Stimulated activated CD4-positive, alpha-beta T cell treated with anti-CD3 and anti-CD28 coated beads, TNF-alpha, amount 100 ng/mL, for 1 hour (primary cell): Measurements from ENCODE around the gene SUSD1.

Source experiments
- DNase-seq, 3 donors: peaks; one replicate each; pipeline ENCODE4 v3.0.0-alpha.2; 2020; ENCODE audit warnings: low read depth in 3 of 3, low spot score in 1 of 3

Gene SUSD1

GRCh38 chr9:112072721-112073638 is 102.1 kb downstream of the SUSD1 start:
- no peak for DNase-seq

GRCh38 chr9:112069318-112070169 is 105.6 kb downstream of the SUSD1 start:
- DNase-seq, result no peak

- DNase-seq, result no peak
Measured at GRCh38 chr9:112065806-112066606, 109.1 kb downstream of the SUSD1 start.

- no peak for DNase-seq
Measured at GRCh38 chr9:112064871-112065270, 110.2 kb downstream of the SUSD1 start.

GRCh38 chr9:112063586-112063985 is 111.5 kb downstream of the SUSD1 start:
- no peak for DNase-seq

GRCh38 chr9:112063151-112063550 is 111.9 kb downstream of the SUSD1 start:
- DNase-seq, result no peak

- DNase-seq, result no peak
Measured at GRCh38 chr9:112061152-112061740, 113.9 kb downstream of the SUSD1 start.

GRCh38 chr9:112059966-112060320 is 115.2 kb downstream of the SUSD1 start:
- no peak for DNase-seq

GRCh38 chr9:112059145-112059965 is 115.7 kb downstream of the SUSD1 start:
- no peak for DNase-seq

- no peak for DNase-seq
Measured at GRCh38 chr9:112056996-112057395, 118.1 kb downstream of the SUSD1 start.

GRCh38 chr9:112054916-112055315 is 120.2 kb downstream of the SUSD1 start:
- DNase-seq, result no peak

GRCh38 chr9:112051812-112052211 is 123.3 kb downstream of the SUSD1 start:
- DNase-seq, result no peak

GRCh38 chr9:112050544-112051475 is 124.3 kb downstream of the SUSD1 start:
- DNase-seq, result no peak

GRCh38 chr9:112049811-112050516 is 125.1 kb downstream of the SUSD1 start:
- no peak for DNase-seq

- no peak for DNase-seq
Measured at GRCh38 chr9:112048924-112049691, 126.0 kb downstream of the SUSD1 start.

- no peak for DNase-seq
Measured at GRCh38 chr9:112047538-112048066, 127.5 kb downstream of the SUSD1 start.

- no peak for DNase-seq
Measured at GRCh38 chr9:112046181-112046580, 128.9 kb downstream of the SUSD1 start.
